GM23338 (cell line): ENCODE measurements around the gene USP28. TPM values are rescaled to one million over a fixed set of nuclear protein-coding genes. Genes with fewer than 3 reads are reported as not detected.
A peak's percentile ranks its signal among the peaks of the same experiment; 100 is the strongest.

Experiments used
- ATAC-seq: fragments of 200-7000 bp; cut with Tn5 transposase; 3 replicates; pipeline ENCODE4 v1.9.1; 2020
- DNase-seq: peaks from one replicate; pipeline ENCODE4 v3.0.0-alpha.2; 2015; ENCODE audit warnings: low spot score
- H2AFZ ChIP-seq: fragments of 200-600 bp; sonication (generic); 2 replicates; pipeline ENCODE4 v1.8.0; 2016; ENCODE audit warnings: antibody characterized with exemption, mild to moderate bottlenecking, moderate library complexity
- H3F3A ChIP-seq: fragments of 200-600 bp; sonication (generic); replicated peaks from 2 replicates; pipeline ENCODE4 v1.8.0; 2017; ENCODE audit warnings: antibody characterized with exemption, mixed run types, low read depth
- H3K27ac ChIP-seq: fragments of 200-600 bp; sonication (generic); 2 replicates; pipeline ENCODE4 v1.6.1; 2016; ENCODE audit warnings: low read depth
- H3K27me3 ChIP-seq: fragments of 200-600 bp; sonication (generic); 2 replicates; pipeline ENCODE4 v1.8.0; 2016; ENCODE audit warnings: mild to moderate bottlenecking, mixed run types, moderate library complexity; ENCODE audit not compliant: insufficient read depth
- H3K36me3 ChIP-seq: fragments of 200-600 bp; sonication (generic); 2 replicates; pipeline ENCODE4 v1.8.0; 2016; ENCODE audit warnings: mild to moderate bottlenecking; ENCODE audit not compliant: insufficient read depth
- H3K4me1 ChIP-seq: fragments of 200-600 bp; sonication (generic); 2 replicates; pipeline ENCODE4 v1.8.0; 2016; ENCODE audit warnings: mild to moderate bottlenecking, moderate library complexity; ENCODE audit not compliant: insufficient read depth
- H3K4me2 ChIP-seq: fragments of 200-600 bp; sonication (generic); 2 replicates; pipeline ENCODE4 v1.7.1; 2017; ENCODE audit warnings: mixed run types
- H3K4me3 ChIP-seq: fragments of 200-600 bp; sonication (generic); 2 replicates; pipeline ENCODE4 v1.6.1; 2016; ENCODE audit warnings: mixed run types
- H3K79me2 ChIP-seq: fragments of 200-600 bp; sonication (generic); replicated peaks from 2 replicates; pipeline ENCODE4 v1.8.0; 2017; ENCODE audit warnings: mild to moderate bottlenecking; ENCODE audit not compliant: insufficient read depth
- H3K9me2 ChIP-seq: fragments of 200-600 bp; sonication (generic); 2 replicates; pipeline ENCODE4 v1.8.0; 2017; ENCODE audit not compliant: insufficient read depth
- H4K20me1 ChIP-seq: fragments of 200-600 bp; sonication (generic); replicated peaks from 2 replicates; pipeline ENCODE4 v1.8.0; 2017; ENCODE audit warnings: mild to moderate bottlenecking; ENCODE audit not compliant: insufficient read depth
- H3K27ac Mint-ChIP-seq: 2 replicates; pipeline ENCODE4 v1.8.0; 2020; ENCODE audit warnings: inconsistent platforms, mild to moderate bottlenecking, moderate library complexity, mixed read lengths
- H3K27me3 Mint-ChIP-seq: 3 replicates; pipeline ENCODE4 v1.8.0; 2022; ENCODE audit warnings: low read depth, mild to moderate bottlenecking, moderate library complexity, mixed read lengths, inconsistent platforms; ENCODE audit not compliant: insufficient read depth, poor library complexity
- H3K36me3 Mint-ChIP-seq: 3 replicates; pipeline ENCODE4 v1.8.0; 2021; ENCODE audit warnings: low read depth, mild to moderate bottlenecking, inconsistent platforms, moderate library complexity, mixed read lengths
- H3K4me1 Mint-ChIP-seq: 3 replicates; pipeline ENCODE4 v1.8.0; 2020; ENCODE audit warnings: mild to moderate bottlenecking, inconsistent platforms, mixed read lengths
- H3K4me3 Mint-ChIP-seq: 3 replicates; pipeline ENCODE4 v1.8.0; 2021; ENCODE audit warnings: moderate library complexity, mild to moderate bottlenecking, inconsistent platforms, mixed read lengths
- H3K9me3 Mint-ChIP-seq: 3 replicates; pipeline ENCODE4 v1.8.0; 2020; ENCODE audit warnings: moderate library complexity, mild to moderate bottlenecking, inconsistent platforms, mixed read lengths
- CREB1 ChIP-seq: fragments of 250-450 bp; sonication (Bioruptor Pico); IDR thresholded peaks from 2 replicates; pipeline ENCODE4 v1.5.0; 2020; ENCODE audit warnings: low read depth, mild to moderate bottlenecking, moderate library complexity
- ETS1 ChIP-seq: IDR thresholded peaks from 2 replicates; pipeline ENCODE4 v1.6.1; 2016; ENCODE audit warnings: antibody characterized with exemption
- EZH2 ChIP-seq: fragments of 200-600 bp; sonication (generic); IDR thresholded peaks from one replicate; pipeline ENCODE4 v1.8.0; 2017; ENCODE audit warnings: antibody characterized with exemption, mild to moderate bottlenecking, low read depth; ENCODE audit not compliant: unreplicated experiment
- EZH2phosphoT487 ChIP-seq: fragments of 200-600 bp; sonication (generic); IDR thresholded peaks from one replicate; pipeline ENCODE4 v1.8.1; 2018; ENCODE audit warnings: antibody characterized with exemption; ENCODE audit not compliant: unreplicated experiment
- JUNB ChIP-seq: IDR thresholded peaks from one replicate; pipeline ENCODE4 v1.6.1; 2016; ENCODE audit warnings: antibody characterized with exemption; ENCODE audit not compliant: unreplicated experiment
- NANOG ChIP-seq: IDR thresholded peaks from 2 replicates; pipeline ENCODE4 v1.6.1; 2016; ENCODE audit warnings: antibody characterized with exemption, borderline replicate concordance
- POLR2AphosphoS5 ChIP-seq: IDR thresholded peaks from 2 replicates; pipeline ENCODE4 v1.6.1; 2016; ENCODE audit warnings: antibody characterized with exemption, low read depth
- STAT1 ChIP-seq: IDR thresholded peaks from one replicate; pipeline ENCODE4 v1.6.1; 2016; ENCODE audit warnings: antibody characterized with exemption; ENCODE audit not compliant: unreplicated experiment
- ZNF114 ChIP-seq: fragments of 250-450 bp; sonication (Bioruptor Pico); IDR thresholded peaks from 2 replicates; pipeline ENCODE4 v1.5.0; 2020; ENCODE audit warnings: mild to moderate bottlenecking, moderate library complexity
- ZNF331 ChIP-seq: fragments of 250-450 bp; sonication (Bioruptor Pico); IDR thresholded peaks from 2 replicates; pipeline ENCODE4 v1.5.0; 2020; ENCODE audit warnings: low read depth, mild to moderate bottlenecking, moderate library complexity
- polyA plus RNA-seq: library from polyadenylated mRNA; unstranded; fragments of >200 nt; fragmentation: Nextera tagmentation; extraction: Ambion mirVana; gene quantifications from 2 replicates; pipeline ENCODE4 v1.2.1, GENCODE V29; 2016
- total RNA-seq: library from RNA; depleted of rRNA; stranded (reverse); fragments of >200 nt; shearing (Covaris generic); gene quantifications from 2 replicates; pipeline ENCODE4 v1.2.3, GENCODE V29; 2014
- TF ChIP-seq, protein P1 (sequence below): fragments of 250-450 bp; sonication (Bioruptor Pico); IDR thresholded peaks from 2 replicates; pipeline ENCODE4 v1.5.0; 2020; ENCODE audit warnings: mild to moderate bottlenecking, moderate library complexity
- TF ChIP-seq, protein P2 (sequence below): IDR thresholded peaks from one replicate; pipeline ENCODE4 v1.6.1; 2018; ENCODE audit warnings: antibody characterized with exemption; ENCODE audit not compliant: unreplicated experiment

Gene USP28
- total and polyA plus RNA-seq, 2 experiments from 2014 or later, result 73.9 to 171 TPM

DNA sequence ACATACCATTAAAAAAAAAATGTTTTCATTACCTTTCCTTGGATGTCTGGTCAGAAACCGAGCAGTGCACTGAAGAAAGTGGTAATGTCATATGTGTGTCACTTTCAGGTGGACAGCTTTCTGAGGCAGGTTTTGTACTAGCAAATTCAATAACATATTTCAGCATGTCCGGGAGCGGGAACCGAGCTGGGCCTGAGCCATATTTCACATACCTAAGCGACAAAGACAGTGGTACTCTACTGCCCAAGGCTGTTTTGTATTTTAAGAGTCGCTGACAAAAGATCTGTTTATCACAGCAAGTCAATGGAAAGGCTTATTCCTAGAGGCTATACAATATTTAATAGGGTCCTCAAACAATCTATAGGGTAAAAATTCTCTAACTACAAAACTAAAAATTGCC, 57.7 kb downstream of the USP28 start:
- Mint-ChIP-seq H3K27ac (no peak overlapping the region), H3K9me3 (no peaks in the 10 kb centered on the region), H3K36me3 (peaks cover 81% of the 10 kb centered on the region), H3K4me1 (peaks cover 6% of the 10 kb centered on the region; the same call in 2 of the 3 replicates), H3K27me3 (no peaks in the 10 kb centered on the region), H3K4me3 (no peak overlapping the region)
- Histone ChIP-seq H3K4me1 (no peaks in the 10 kb centered on the region), H3K9me2 (no peaks in the 10 kb centered on the region), H4K20me1 (no peaks in the 10 kb centered on the region; the same call in 1 of the 2 replicates), H3K27me3 (no peaks in the 10 kb centered on the region), H3K4me2 (no peak overlapping the region), H2AFZ (no peak overlapping the region), H3K36me3 (peaks cover 74% of the 10 kb centered on the region), H3F3A (0 out of 2 replicates have a peak, but pooled peaks cover 6% of the 10 kb centered on the region), H3K27ac (peak overlapping the region; percentile 82), H3K4me3 (no peak overlapping the region), H3K79me2 (peaks cover 14% of the 10 kb centered on the region; the same call in 1 of the 2 replicates)
- DNase-seq, result no peak
- ATAC-seq, result no peak
- no peak for TF ChIP-seq ZNF331 (CRISPR knock-in tag)
- TF ChIP-seq EZH2, result no peak
- no peak for TF ChIP-seq ZNF114 (CRISPR knock-in tag)
- no peak for TF ChIP-seq STAT1
- no peak for TF ChIP-seq EZH2phosphoT487
- no peak for TF ChIP-seq CREB1 (CRISPR knock-in tag)
- no peak for TF ChIP-seq ETS1

- DNase-seq (no peak), ATAC-seq (no peak)
- H3K27ac ChIP-seq, result peak overlapping the region; percentile 82
- no peaks in the 10 kb centered on the region for H3K27me3 ChIP-seq
- H3F3A ChIP-seq, result 0 out of 2 replicates have a peak, but pooled peaks cover 6% of the 10 kb centered on the region
- H3K4me2 ChIP-seq, result no peak overlapping the region
- H3K4me1 ChIP-seq, result no peaks in the 10 kb centered on the region
- Mint-ChIP-seq H3K27me3 (no peaks in the 10 kb centered on the region), H3K9me3 (no peaks in the 10 kb centered on the region), H3K36me3 (peaks cover 82% of the 10 kb centered on the region), H3K4me3 (no peak overlapping the region), H3K4me1 (peaks cover 6% of the 10 kb centered on the region; the same call in 2 of the 3 replicates), H3K27ac (0 out of 2 replicates have a peak overlapping the region, but pooled peaks have one; percentile 23)
- H3K36me3 ChIP-seq, result peaks cover 74% of the 10 kb centered on the region
- H3K4me3 ChIP-seq, result no peak overlapping the region
- H3K79me2 ChIP-seq, result peaks cover 14% of the 10 kb centered on the region; the same call in 1 of the 2 replicates
- H4K20me1 ChIP-seq, result no peaks in the 10 kb centered on the region; the same call in 1 of the 2 replicates
- H2AFZ ChIP-seq, result no peak overlapping the region
- no peaks in the 10 kb centered on the region for H3K9me2 ChIP-seq
- no peak for TF ChIP-seq POLR2AphosphoS5
- TF ChIP-seq EZH2phosphoT487, result no peak
- TF ChIP-seq NANOG, result no peak
- no peak for TF ChIP-seq ZNF114 (CRISPR knock-in tag)
- TF ChIP-seq STAT1, result no peak
- no peak for TF ChIP-seq JUNB
- TF ChIP-seq, protein P1, sequence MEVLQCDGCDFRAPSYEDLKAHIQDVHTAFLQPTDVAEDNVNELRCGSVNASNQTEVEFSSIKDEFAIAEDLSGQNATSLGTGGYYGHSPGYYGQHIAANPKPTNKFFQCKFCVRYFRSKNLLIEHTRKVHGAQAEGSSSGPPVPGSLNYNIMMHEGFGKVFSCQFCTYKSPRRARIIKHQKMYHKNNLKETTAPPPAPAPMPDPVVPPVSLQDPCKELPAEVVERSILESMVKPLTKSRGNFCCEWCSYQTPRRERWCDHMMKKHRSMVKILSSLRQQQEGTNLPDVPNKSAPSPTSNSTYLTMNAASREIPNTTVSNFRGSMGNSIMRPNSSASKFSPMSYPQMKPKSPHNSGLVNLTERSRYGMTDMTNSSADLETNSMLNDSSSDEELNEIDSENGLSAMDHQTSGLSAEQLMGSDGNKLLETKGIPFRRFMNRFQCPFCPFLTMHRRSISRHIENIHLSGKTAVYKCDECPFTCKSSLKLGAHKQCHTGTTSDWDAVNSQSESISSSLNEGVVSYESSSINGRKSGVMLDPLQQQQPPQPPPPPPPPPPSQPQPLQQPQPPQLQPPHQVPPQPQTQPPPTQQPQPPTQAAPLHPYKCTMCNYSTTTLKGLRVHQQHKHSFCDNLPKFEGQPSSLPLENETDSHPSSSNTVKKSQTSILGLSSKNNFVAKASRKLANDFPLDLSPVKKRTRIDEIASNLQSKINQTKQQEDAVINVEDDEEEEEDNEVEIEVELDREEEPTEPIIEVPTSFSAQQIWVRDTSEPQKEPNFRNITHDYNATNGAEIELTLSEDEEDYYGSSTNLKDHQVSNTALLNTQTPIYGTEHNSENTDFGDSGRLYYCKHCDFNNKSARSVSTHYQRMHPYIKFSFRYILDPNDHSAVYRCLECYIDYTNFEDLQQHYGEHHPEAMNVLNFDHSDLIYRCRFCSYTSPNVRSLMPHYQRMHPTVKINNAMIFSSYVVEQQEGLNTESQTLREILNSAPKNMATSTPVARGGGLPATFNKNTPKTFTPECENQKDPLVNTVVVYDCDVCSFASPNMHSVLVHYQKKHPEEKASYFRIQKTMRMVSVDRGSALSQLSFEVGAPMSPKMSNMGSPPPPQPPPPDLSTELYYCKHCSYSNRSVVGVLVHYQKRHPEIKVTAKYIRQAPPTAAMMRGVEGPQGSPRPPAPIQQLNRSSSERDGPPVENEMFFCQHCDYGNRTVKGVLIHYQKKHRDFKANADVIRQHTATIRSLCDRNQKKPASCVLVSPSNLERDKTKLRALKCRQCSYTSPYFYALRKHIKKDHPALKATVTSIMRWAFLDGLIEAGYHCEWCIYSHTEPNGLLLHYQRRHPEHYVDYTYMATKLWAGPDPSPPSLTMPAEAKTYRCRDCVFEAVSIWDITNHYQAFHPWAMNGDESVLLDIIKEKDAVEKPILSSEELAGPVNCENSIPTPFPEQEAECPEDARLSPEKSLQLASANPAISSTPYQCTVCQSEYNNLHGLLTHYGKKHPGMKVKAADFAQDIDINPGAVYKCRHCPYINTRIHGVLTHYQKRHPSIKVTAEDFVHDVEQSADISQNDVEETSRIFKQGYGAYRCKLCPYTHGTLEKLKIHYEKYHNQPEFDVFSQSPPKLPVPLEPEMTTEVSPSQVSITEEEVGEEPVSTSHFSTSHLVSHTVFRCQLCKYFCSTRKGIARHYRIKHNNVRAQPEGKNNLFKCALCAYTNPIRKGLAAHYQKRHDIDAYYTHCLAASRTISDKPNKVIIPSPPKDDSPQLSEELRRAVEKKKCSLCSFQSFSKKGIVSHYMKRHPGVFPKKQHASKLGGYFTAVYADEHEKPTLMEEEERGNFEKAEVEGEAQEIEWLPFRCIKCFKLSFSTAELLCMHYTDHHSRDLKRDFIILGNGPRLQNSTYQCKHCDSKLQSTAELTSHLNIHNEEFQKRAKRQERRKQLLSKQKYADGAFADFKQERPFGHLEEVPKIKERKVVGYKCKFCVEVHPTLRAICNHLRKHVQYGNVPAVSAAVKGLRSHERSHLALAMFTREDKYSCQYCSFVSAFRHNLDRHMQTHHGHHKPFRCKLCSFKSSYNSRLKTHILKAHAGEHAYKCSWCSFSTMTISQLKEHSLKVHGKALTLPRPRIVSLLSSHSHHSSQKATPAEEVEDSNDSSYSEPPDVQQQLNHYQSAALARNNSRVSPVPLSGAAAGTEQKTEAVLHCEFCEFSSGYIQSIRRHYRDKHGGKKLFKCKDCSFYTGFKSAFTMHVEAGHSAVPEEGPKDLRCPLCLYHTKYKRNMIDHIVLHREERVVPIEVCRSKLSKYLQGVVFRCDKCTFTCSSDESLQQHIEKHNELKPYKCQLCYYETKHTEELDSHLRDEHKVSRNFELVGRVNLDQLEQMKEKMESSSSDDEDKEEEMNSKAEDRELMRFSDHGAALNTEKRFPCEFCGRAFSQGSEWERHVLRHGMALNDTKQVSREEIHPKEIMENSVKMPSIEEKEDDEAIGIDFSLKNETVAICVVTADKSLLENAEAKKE (CRISPR knock-in tag), result no peak
- TF ChIP-seq, protein P2, sequence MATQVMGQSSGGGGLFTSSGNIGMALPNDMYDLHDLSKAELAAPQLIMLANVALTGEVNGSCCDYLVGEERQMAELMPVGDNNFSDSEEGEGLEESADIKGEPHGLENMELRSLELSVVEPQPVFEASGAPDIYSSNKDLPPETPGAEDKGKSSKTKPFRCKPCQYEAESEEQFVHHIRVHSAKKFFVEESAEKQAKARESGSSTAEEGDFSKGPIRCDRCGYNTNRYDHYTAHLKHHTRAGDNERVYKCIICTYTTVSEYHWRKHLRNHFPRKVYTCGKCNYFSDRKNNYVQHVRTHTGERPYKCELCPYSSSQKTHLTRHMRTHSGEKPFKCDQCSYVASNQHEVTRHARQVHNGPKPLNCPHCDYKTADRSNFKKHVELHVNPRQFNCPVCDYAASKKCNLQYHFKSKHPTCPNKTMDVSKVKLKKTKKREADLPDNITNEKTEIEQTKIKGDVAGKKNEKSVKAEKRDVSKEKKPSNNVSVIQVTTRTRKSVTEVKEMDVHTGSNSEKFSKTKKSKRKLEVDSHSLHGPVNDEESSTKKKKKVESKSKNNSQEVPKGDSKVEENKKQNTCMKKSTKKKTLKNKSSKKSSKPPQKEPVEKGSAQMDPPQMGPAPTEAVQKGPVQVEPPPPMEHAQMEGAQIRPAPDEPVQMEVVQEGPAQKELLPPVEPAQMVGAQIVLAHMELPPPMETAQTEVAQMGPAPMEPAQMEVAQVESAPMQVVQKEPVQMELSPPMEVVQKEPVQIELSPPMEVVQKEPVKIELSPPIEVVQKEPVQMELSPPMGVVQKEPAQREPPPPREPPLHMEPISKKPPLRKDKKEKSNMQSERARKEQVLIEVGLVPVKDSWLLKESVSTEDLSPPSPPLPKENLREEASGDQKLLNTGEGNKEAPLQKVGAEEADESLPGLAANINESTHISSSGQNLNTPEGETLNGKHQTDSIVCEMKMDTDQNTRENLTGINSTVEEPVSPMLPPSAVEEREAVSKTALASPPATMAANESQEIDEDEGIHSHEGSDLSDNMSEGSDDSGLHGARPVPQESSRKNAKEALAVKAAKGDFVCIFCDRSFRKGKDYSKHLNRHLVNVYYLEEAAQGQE, result no peak
Measured at GRCh38 chr11:113817162-113817561, 58.2 kb downstream of the USP28 start.
